GM23338 (cell line): Measurements from ENCODE around the gene CGB1. TPM values are rescaled to one million over a fixed set of nuclear protein-coding genes. Genes with fewer than 3 reads are reported as not detected.

Experiments
- ATAC-seq: fragments of 200-7000 bp; cut with Tn5 transposase; 3 replicates; pipeline ENCODE4 v1.9.1; 2020
- DNase-seq: peaks from one replicate; pipeline ENCODE4 v3.0.0-alpha.2; 2015; ENCODE audit warnings: low spot score
- H2AFZ ChIP-seq: fragments of 200-600 bp; sonication (generic); 2 replicates; pipeline ENCODE4 v1.8.0; 2016; ENCODE audit warnings: antibody characterized with exemption, mild to moderate bottlenecking, moderate library complexity
- H3F3A ChIP-seq: fragments of 200-600 bp; sonication (generic); replicated peaks from 2 replicates; pipeline ENCODE4 v1.8.0; 2017; ENCODE audit warnings: antibody characterized with exemption, mixed run types, low read depth
- H3K27ac ChIP-seq: fragments of 200-600 bp; sonication (generic); 2 replicates; pipeline ENCODE4 v1.6.1; 2016; ENCODE audit warnings: low read depth
- H3K27me3 ChIP-seq: fragments of 200-600 bp; sonication (generic); 2 replicates; pipeline ENCODE4 v1.8.0; 2016; ENCODE audit warnings: mild to moderate bottlenecking, mixed run types, moderate library complexity; ENCODE audit not compliant: insufficient read depth
- H3K36me3 ChIP-seq: fragments of 200-600 bp; sonication (generic); 2 replicates; pipeline ENCODE4 v1.8.0; 2016; ENCODE audit warnings: mild to moderate bottlenecking; ENCODE audit not compliant: insufficient read depth
- H3K4me1 ChIP-seq: fragments of 200-600 bp; sonication (generic); 2 replicates; pipeline ENCODE4 v1.8.0; 2016; ENCODE audit warnings: mild to moderate bottlenecking, moderate library complexity; ENCODE audit not compliant: insufficient read depth
- H3K4me2 ChIP-seq: fragments of 200-600 bp; sonication (generic); 2 replicates; pipeline ENCODE4 v1.7.1; 2017; ENCODE audit warnings: mixed run types
- H3K4me3 ChIP-seq: fragments of 200-600 bp; sonication (generic); 2 replicates; pipeline ENCODE4 v1.6.1; 2016; ENCODE audit warnings: mixed run types
- H3K79me2 ChIP-seq: fragments of 200-600 bp; sonication (generic); replicated peaks from 2 replicates; pipeline ENCODE4 v1.8.0; 2017; ENCODE audit warnings: mild to moderate bottlenecking; ENCODE audit not compliant: insufficient read depth
- H3K9me2 ChIP-seq: fragments of 200-600 bp; sonication (generic); 2 replicates; pipeline ENCODE4 v1.8.0; 2017; ENCODE audit not compliant: insufficient read depth
- H4K20me1 ChIP-seq: fragments of 200-600 bp; sonication (generic); replicated peaks from 2 replicates; pipeline ENCODE4 v1.8.0; 2017; ENCODE audit warnings: mild to moderate bottlenecking; ENCODE audit not compliant: insufficient read depth
- H3K27ac Mint-ChIP-seq: 2 replicates; pipeline ENCODE4 v1.8.0; 2020; ENCODE audit warnings: inconsistent platforms, mild to moderate bottlenecking, moderate library complexity, mixed read lengths
- H3K27me3 Mint-ChIP-seq: 3 replicates; pipeline ENCODE4 v1.8.0; 2022; ENCODE audit warnings: low read depth, mild to moderate bottlenecking, moderate library complexity, mixed read lengths, inconsistent platforms; ENCODE audit not compliant: insufficient read depth, poor library complexity
- H3K36me3 Mint-ChIP-seq: 3 replicates; pipeline ENCODE4 v1.8.0; 2021; ENCODE audit warnings: low read depth, mild to moderate bottlenecking, inconsistent platforms, moderate library complexity, mixed read lengths
- H3K4me1 Mint-ChIP-seq: 3 replicates; pipeline ENCODE4 v1.8.0; 2020; ENCODE audit warnings: mild to moderate bottlenecking, inconsistent platforms, mixed read lengths
- H3K4me3 Mint-ChIP-seq: 3 replicates; pipeline ENCODE4 v1.8.0; 2021; ENCODE audit warnings: moderate library complexity, mild to moderate bottlenecking, inconsistent platforms, mixed read lengths
- H3K9me3 Mint-ChIP-seq: 3 replicates; pipeline ENCODE4 v1.8.0; 2020; ENCODE audit warnings: moderate library complexity, mild to moderate bottlenecking, inconsistent platforms, mixed read lengths
- CREB1 ChIP-seq: fragments of 250-450 bp; sonication (Bioruptor Pico); IDR thresholded peaks from 2 replicates; pipeline ENCODE4 v1.5.0; 2020; ENCODE audit warnings: low read depth, mild to moderate bottlenecking, moderate library complexity
- ETS1 ChIP-seq: IDR thresholded peaks from 2 replicates; pipeline ENCODE4 v1.6.1; 2016; ENCODE audit warnings: antibody characterized with exemption
- EZH2 ChIP-seq: fragments of 200-600 bp; sonication (generic); IDR thresholded peaks from one replicate; pipeline ENCODE4 v1.8.0; 2017; ENCODE audit warnings: antibody characterized with exemption, mild to moderate bottlenecking, low read depth; ENCODE audit not compliant: unreplicated experiment
- EZH2phosphoT487 ChIP-seq: fragments of 200-600 bp; sonication (generic); IDR thresholded peaks from one replicate; pipeline ENCODE4 v1.8.1; 2018; ENCODE audit warnings: antibody characterized with exemption; ENCODE audit not compliant: unreplicated experiment
- JUNB ChIP-seq: IDR thresholded peaks from one replicate; pipeline ENCODE4 v1.6.1; 2016; ENCODE audit warnings: antibody characterized with exemption; ENCODE audit not compliant: unreplicated experiment
- NANOG ChIP-seq: IDR thresholded peaks from 2 replicates; pipeline ENCODE4 v1.6.1; 2016; ENCODE audit warnings: antibody characterized with exemption, borderline replicate concordance
- POLR2AphosphoS5 ChIP-seq: IDR thresholded peaks from 2 replicates; pipeline ENCODE4 v1.6.1; 2016; ENCODE audit warnings: antibody characterized with exemption, low read depth
- REST ChIP-seq: IDR thresholded peaks from one replicate; pipeline ENCODE4 v1.6.1; 2018; ENCODE audit warnings: antibody characterized with exemption; ENCODE audit not compliant: unreplicated experiment
- STAT1 ChIP-seq: IDR thresholded peaks from one replicate; pipeline ENCODE4 v1.6.1; 2016; ENCODE audit warnings: antibody characterized with exemption; ENCODE audit not compliant: unreplicated experiment
- ZNF114 ChIP-seq: fragments of 250-450 bp; sonication (Bioruptor Pico); IDR thresholded peaks from 2 replicates; pipeline ENCODE4 v1.5.0; 2020; ENCODE audit warnings: mild to moderate bottlenecking, moderate library complexity
- ZNF331 ChIP-seq: fragments of 250-450 bp; sonication (Bioruptor Pico); IDR thresholded peaks from 2 replicates; pipeline ENCODE4 v1.5.0; 2020; ENCODE audit warnings: low read depth, mild to moderate bottlenecking, moderate library complexity
- ZNF462 ChIP-seq: fragments of 250-450 bp; sonication (Bioruptor Pico); IDR thresholded peaks from 2 replicates; pipeline ENCODE4 v1.5.0; 2020; ENCODE audit warnings: mild to moderate bottlenecking, moderate library complexity
- polyA plus RNA-seq: library from polyadenylated mRNA; unstranded; fragments of >200 nt; fragmentation: Nextera tagmentation; extraction: Ambion mirVana; gene quantifications from 2 replicates; pipeline ENCODE4 v1.2.1, GENCODE V29; 2016
- total RNA-seq: library from RNA; depleted of rRNA; stranded (reverse); fragments of >200 nt; shearing (Covaris generic); gene quantifications from 2 replicates; pipeline ENCODE4 v1.2.3, GENCODE V29; 2014

The CGB1 gene
- total and polyA plus RNA-seq, 2 experiments from 2014 or later, result 0.52 TPM; not detected in 1

- TF ChIP-seq REST, result no peak
- no peak for TF ChIP-seq STAT1
- TF ChIP-seq POLR2AphosphoS5, result peak; percentile 88
- TF ChIP-seq JUNB, result no peak
These were observed 48.5 kb upstream of the CGB1 start, which contains the start of gene SNRNP70 (continued) for GRCh38 chr19:49085020-49085867.

GRCh38 chr19:49084206-49085019 is 47.7 kb upstream of the CGB1 start:
- H3K9me3 Mint-ChIP-seq, result peaks cover 3% of the 10 kb centered on the region; the same call in 2 of the 3 replicates
- Histone ChIP-seq H3K79me2 (peaks cover 39% of the 10 kb centered on the region), H3K36me3 (peaks cover 22% of the 10 kb centered on the region), H3K9me2 (no peaks in the 10 kb centered on the region), H3F3A (peaks cover 13% of the 10 kb centered on the region), H2AFZ (peak overlapping the region; percentile 84), H3K27me3 (0 out of 2 replicates have a peak, but pooled peaks cover 3% of the 10 kb centered on the region), H3K4me2 (peak overlapping the region; percentile 79), H3K27ac (peak overlapping the region; percentile 22; the same call in 1 of the 2 replicates), H4K20me1 (peaks cover 28% of the 10 kb centered on the region), H3K4me3 (peak overlapping the region; percentile 86), H3K4me1 (peaks cover 13% of the 10 kb centered on the region)
- DNase-seq, result no peak
- peak overlapping the region; percentile 85 for H3K27ac Mint-ChIP-seq
- peaks cover 31% of the 10 kb centered on the region for H3K36me3 Mint-ChIP-seq
- peaks cover 14% of the 10 kb centered on the region for H3K27me3 Mint-ChIP-seq
- H3K4me3 Mint-ChIP-seq, result peak overlapping the region; percentile 98
- ATAC-seq, result no peak
- peaks cover 16% of the 10 kb centered on the region for H3K4me1 Mint-ChIP-seq
- TF ChIP-seq EZH2 (no peak), CREB1 (no peak), EZH2phosphoT487 (no peak), ZNF331 (CRISPR knock-in tag) (no peak), ETS1 (no peak), STAT1 (no peak), ZNF114 (CRISPR knock-in tag) (no peak), POLR2AphosphoS5 (no peak), NANOG (no peak), ZNF462 (no peak)
